Spinal cord (tissue), 10 donors: ENCODE measurements around the gene SPAAR. TPM values are rescaled to one million over a fixed set of nuclear protein-coding genes. Genes with fewer than 3 reads are reported as not detected.
"Not testable (repeated sequence)": the region's sequence is repeated elsewhere in the genome, so short reads cannot be mapped to it uniquely, and the experiment has no call there.

Experiments used
- DNase-seq, 6 donors: peaks; one replicate each; pipeline versions ENCODE4 v3.0.0 to v3.0.0-alpha.2; 2013 to 2015; ENCODE audit warnings: low spot score in 6 of 6, low read depth in 4 of 6
- H3K27ac ChIP-seq: one replicate; pipeline ENCODE4 v1.5.1; 2013; ENCODE audit warnings: low read depth, low read length, control low read depth
- H3K27me3 ChIP-seq: one replicate; pipeline ENCODE4 v1.6.1; 2013; ENCODE audit warnings: low read length; ENCODE audit not compliant: control insufficient read depth, insufficient read depth
- H3K36me3 ChIP-seq: one replicate; pipeline ENCODE4 v1.6.1; 2013; ENCODE audit warnings: low read length; ENCODE audit not compliant: control insufficient read depth, insufficient read depth
- H3K4me1 ChIP-seq: one replicate; pipeline ENCODE4 v1.6.1; 2013; ENCODE audit warnings: low read length; ENCODE audit not compliant: control insufficient read depth, insufficient read depth
- H3K4me3 ChIP-seq: one replicate; pipeline ENCODE4 v1.5.1; 2013; ENCODE audit warnings: low read depth, low read length, control low read depth
- H3K9me3 ChIP-seq: one replicate; pipeline ENCODE4 v1.6.1; 2013; ENCODE audit warnings: low read length; ENCODE audit not compliant: control insufficient read depth, insufficient read depth
- WGBS: methylation state at CpG from one replicate; pipeline ENCODE4 v1.1.5; 2013; ENCODE audit warnings: missing lambda C conversion rate; ENCODE audit not compliant: insufficient coverage; 5-methylcytosine and 5-hydroxymethylcytosine counted together
- polyA plus RNA-seq, 2 donors: library from polyadenylated mRNA; unstranded; fragments of 120-200 nt; gene quantifications; one replicate each; pipeline ENCODE4 v1.2.1, GENCODE V29; 2013; ENCODE audit not compliant: insufficient read length in 2 of 2
- total RNA-seq, 2 donors: library from RNA; depleted of rRNA in 1 of 2; stranded (reverse); fragments of 120-200 nt in 1 of 2; fragments of >200 nt in 1 of 2; gene quantifications; one replicate each; pipeline versions ENCODE4 v1.2.3 to v1.2.4, GENCODE V29; 2013 to 2014
- donor health status: healthy.

The SPAAR gene
- total and polyA plus RNA-seq, 4 donors = 0.69 to 1.8 (median 1.2) TPM

DNA sequence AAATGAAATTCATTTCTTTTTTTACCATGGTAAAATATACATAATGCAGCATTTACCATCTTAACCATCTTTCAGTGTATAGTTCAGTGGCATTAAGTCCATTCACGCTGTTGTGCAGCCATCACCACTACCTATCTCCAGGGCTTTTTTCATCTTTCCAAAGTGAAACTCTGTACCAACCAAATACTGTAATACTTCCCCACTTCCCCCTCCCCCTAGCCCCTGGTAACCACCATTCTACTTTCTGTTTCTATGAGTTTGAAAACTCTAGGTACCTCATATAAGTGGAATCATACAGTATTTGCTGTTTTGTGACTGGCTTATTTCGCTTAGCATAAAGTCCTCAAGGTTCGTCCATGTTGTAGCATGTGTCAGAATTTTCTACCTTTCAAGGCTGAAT lies 23.4 kb downstream of the SPAAR start:
- Histone ChIP-seq H3K36me3 (no peaks in the 10 kb centered on the region), H3K4me1 (no peaks in the 10 kb centered on the region), H3K9me3 (no peaks in the 10 kb centered on the region), H3K4me3 (no peak overlapping the region), H3K27me3 (no peaks in the 10 kb centered on the region), H3K27ac (no peak overlapping the region)
- WGBS = 100% methylated on average over 1 of the region's 3 CpGs
- DNase-seq = no peak

DNA sequence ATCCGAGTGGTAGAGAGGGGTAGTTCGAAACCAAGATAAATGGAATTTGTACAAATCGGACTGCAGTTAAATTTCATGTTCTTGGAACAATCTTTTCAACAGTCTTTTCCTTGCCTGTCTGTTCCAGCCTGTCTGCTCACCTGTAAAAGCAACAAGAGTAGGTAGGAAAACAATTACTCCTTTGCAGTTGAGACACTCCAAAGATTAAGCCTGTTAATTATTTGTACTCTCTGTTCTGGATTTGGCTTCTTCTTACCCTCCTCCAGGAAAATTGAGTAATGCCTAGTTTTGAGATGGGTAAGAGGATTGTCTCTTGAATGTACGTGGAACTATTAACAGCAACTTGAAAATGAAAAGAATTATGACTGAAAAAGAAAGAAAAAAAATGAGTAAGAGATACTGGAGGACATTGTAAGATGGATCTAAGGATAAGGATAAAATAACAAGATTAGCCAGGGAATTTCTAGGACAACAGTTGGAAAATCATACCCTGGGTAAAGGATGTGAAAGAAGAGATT lies 24.3 kb downstream of the SPAAR start:
- Histone ChIP-seq H3K27me3 (no peaks in the 10 kb centered on the region), H3K36me3 (no peaks in the 10 kb centered on the region), H3K27ac (no peak overlapping the region), H3K4me3 (no peak overlapping the region), H3K9me3 (no peaks in the 10 kb centered on the region), H3K4me1 (no peaks in the 10 kb centered on the region)
- WGBS = 100% methylated on average over 1 of the region's 4 CpGs
- DNase-seq = no peak

GRCh38 chr9:35934069-35934468 lies 24.8 kb downstream of the SPAAR start:
- not testable (repeated sequence) for H3K27ac ChIP-seq, H3K9me3 ChIP-seq, DNase-seq, H3K36me3 ChIP-seq, H3K4me1 ChIP-seq, H3K27me3 ChIP-seq, H3K4me3 ChIP-seq
- WGBS = 87% methylated on average over 5 of the region's 6 CpGs

DNA sequence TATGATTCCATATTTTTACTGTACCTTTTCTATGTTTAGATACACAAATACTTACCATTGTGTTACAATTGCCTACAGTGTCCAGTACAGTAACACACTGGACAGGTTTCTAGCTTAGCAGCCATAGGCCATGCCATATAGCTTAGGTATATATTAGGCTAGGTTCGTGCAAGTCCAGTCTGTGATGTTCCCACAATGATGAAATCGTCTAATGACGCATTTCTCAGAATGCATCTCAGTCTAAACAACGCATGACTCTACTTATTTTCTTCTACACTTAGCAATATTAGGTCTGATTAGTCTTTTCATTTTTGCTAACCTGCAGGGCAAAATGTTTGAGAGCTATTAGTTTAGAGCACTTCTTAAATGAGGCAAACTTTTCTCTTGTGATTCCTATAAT lies 26.0 kb downstream of the SPAAR start:
- no peaks in the 10 kb centered on the region for H3K27me3 ChIP-seq
- WGBS = no CpG with 5 or more reads among the region's 4 CpGs
- no peaks in the 10 kb centered on the region for H3K9me3 ChIP-seq
- DNase-seq = no peak
- no peak overlapping the region for H3K4me3 ChIP-seq
- H3K4me1 ChIP-seq = no peaks in the 10 kb centered on the region
- H3K36me3 ChIP-seq = no peaks in the 10 kb centered on the region
- H3K27ac ChIP-seq = no peak overlapping the region

DNA sequence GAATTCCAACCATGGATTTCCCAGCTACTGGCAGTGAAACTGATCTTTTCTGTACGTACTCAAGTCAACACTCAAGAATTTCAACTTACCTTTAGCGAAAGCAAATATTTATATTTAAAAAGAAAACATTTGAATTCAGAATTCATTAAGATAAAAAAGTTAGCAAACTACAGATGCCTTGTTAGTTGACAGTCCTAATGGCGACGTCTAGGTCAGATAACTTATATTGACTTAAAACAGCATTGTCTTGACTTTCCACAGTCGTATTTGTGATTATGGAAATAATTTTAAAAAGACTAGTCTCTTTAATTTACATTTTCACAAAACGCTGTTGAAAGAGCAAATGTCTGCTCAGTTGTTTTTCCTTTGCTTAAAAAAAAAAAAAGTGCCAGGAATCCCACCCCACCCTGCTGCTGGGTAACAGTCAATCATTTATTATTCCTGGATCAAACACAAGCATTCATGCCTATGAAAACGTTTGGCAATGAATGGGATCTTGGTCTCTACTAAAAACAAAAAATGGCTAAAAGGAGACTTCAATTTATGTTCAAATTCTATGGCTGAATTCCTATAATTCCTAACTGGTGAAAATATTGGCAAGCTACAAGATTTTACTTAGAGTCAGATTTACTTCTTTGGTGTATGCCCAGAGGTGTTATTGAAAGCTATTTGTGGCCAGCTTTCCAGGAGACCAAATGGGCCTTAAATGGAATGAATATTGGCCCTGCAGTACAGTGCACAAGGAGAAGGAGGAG lies 26.6 kb downstream of the SPAAR start:
- peak in 1 of 6 donors; percentile 54 for DNase-seq
- no CpG with 5 or more reads among the region's 7 CpGs for WGBS
- Histone ChIP-seq H3K27me3 (no peaks in the 10 kb centered on the region), H3K4me1 (no peaks in the 10 kb centered on the region), H3K27ac (no peak overlapping the region), H3K9me3 (no peaks in the 10 kb centered on the region), H3K4me3 (no peak overlapping the region), H3K36me3 (no peaks in the 10 kb centered on the region)

DNA sequence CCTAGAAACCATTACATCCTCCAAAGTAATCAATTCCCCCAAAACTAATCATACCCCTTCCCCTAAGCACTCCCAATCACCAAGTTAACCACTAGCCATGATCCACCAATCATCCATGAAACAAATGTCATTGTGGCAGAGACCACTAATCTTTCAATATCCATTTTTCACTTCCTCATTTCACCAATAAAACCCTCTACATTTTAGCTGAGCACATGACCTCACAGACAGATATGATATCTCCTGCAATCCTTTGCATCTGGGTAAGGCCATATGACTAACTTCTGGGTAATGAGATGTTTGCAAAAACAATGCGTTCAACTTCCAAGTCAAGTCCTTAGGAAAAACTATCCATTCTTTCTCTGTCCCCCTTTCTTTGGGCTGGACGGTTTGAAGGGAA lies 27.9 kb downstream of the SPAAR start:
- Histone ChIP-seq H3K27me3 (no peaks in the 10 kb centered on the region), H3K9me3 (no peaks in the 10 kb centered on the region), H3K27ac (no peak overlapping the region), H3K4me1 (no peaks in the 10 kb centered on the region), H3K4me3 (no peak overlapping the region), H3K36me3 (no peaks in the 10 kb centered on the region)
- no peak for DNase-seq
- WGBS = 67% methylated on average over 1 of the region's 2 CpGs

DNA sequence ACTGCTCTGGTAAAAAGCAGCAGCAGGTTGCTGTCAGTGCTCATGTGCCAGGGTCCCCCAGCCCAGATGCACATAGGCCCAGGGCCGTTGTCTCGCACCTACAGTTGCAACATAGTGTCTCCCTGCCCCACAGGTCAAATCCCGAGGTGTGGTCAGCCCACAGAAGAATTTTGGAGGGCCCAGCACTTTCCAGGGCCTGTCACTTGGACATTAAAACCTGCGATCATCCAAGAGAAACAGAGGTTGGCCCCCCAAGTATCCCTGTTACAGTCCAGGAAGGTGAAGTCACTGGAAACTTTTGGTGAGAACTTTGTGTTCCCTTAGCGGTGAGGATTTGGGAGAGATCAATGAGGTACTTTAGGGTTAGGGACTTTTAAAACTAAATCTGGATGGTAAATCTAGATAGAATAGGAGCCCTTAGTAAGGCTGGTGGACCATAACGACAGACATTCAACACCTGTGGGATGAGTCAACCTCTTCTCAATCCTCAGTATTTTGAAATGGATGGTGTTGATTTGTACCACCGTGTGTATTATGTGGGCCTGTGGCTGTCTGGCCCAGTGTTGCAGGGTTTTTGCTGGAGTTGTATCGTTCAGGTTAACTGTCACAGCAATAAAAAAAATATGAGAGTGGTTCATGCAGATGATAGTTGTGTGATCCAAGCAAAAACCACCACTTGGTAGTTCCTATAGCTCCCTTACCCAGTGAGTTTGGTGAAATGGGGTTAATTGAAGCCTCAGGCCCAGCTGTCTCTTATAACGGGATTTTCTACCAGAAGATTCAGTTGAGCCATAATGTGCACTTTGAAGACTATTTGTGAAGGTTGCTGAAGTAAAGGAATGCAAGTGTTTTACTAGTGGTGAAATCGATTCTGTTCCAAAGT lies 29.4 kb downstream of the SPAAR start:
- Histone ChIP-seq H3K4me3 (no peak overlapping the region), H3K9me3 (no peaks in the 10 kb centered on the region), H3K27ac (no peak overlapping the region), H3K27me3 (no peaks in the 10 kb centered on the region), H3K4me1 (no peaks in the 10 kb centered on the region), H3K36me3 (no peaks in the 10 kb centered on the region)
- no peak for DNase-seq
- WGBS = 89% methylated on average over 5 of the region's 10 CpGs

GRCh38 chr9:35939679-35940250 lies 30.5 kb downstream of the SPAAR start:
- Histone ChIP-seq H3K4me1 (no peaks in the 10 kb centered on the region), H3K27ac (no peak overlapping the region), H3K36me3 (no peaks in the 10 kb centered on the region), H3K4me3 (no peak overlapping the region), H3K27me3 (no peaks in the 10 kb centered on the region), H3K9me3 (no peaks in the 10 kb centered on the region)
- WGBS = 85% methylated on average over 4 of the region's 8 CpGs
- DNase-seq = no peak

- no peak for DNase-seq
- Histone ChIP-seq H3K27me3 (no peaks in the 10 kb centered on the region), H3K4me3 (no peak overlapping the region), H3K4me1 (peaks cover 5% of the 10 kb centered on the region), H3K27ac (no peak overlapping the region), H3K36me3 (no peaks in the 10 kb centered on the region), H3K9me3 (no peaks in the 10 kb centered on the region)
- 79% methylated on average over 3 of the region's 7 CpGs for WGBS
These were observed 31.4 kb downstream of the SPAAR start for GRCh38 chr9:35940458-35941407.
